GM21529 (cell line): ENCODE data around the gene UPK3A.

Experiments used
- ATAC-seq: cut with Tn5 transposase; IDR thresholded peaks from one replicate; pipeline ENCODE4 v1.9.1; 2021; ENCODE audit not compliant: unreplicated experiment

Gene UPK3A

DNA sequence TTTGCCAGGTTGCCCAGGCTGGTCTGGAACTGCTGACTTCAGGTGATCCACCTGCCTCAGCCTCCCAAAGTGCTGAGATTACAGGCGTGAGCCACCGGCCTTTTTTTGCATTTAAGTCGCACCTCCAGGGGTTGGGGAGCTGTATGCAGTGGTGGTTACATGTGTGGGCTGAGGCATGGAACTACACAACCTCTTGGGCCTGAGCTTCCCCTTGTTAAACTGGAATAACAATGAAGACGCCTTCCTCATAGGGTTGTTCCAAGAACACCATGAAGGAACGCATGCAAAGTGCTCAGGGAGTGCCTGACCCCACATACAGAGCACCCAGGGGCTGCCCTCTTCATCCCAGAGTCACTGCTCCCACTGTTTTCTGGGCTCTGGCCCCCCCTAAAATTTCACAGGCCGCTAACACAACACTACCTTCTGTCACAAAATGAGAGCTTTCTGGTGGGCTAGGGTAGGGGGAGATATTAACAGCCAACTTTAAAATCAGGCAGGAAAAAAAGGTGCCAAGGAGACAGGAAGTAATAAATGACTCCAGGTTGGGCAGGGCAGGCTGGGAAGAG lies 23.7 kb downstream of the UPK3A start:
- no peak for ATAC-seq

DNA sequence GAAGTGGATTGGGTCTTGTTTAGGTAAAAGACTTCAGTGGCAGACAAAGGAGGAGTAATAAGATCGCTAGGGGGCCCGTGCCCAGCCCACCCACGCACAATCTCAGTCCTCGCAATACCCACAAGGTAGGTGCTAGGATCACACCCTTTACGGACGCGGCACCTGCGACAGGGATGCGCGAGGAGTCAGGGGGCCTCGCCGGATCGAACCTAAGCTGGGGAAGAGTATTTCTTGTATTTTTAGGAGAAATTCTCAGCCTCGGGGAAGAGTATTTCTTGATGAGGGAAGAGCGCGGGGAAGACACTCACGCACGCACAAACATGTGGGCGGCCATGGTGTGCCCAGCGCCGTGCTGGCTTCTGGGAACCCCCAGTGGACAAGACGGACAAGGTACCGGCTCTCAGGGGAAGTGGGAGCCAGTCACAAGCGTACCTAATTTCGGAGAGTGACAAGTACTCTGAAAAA lies 24.2 kb downstream of the UPK3A start:
- no peak for ATAC-seq

DNA sequence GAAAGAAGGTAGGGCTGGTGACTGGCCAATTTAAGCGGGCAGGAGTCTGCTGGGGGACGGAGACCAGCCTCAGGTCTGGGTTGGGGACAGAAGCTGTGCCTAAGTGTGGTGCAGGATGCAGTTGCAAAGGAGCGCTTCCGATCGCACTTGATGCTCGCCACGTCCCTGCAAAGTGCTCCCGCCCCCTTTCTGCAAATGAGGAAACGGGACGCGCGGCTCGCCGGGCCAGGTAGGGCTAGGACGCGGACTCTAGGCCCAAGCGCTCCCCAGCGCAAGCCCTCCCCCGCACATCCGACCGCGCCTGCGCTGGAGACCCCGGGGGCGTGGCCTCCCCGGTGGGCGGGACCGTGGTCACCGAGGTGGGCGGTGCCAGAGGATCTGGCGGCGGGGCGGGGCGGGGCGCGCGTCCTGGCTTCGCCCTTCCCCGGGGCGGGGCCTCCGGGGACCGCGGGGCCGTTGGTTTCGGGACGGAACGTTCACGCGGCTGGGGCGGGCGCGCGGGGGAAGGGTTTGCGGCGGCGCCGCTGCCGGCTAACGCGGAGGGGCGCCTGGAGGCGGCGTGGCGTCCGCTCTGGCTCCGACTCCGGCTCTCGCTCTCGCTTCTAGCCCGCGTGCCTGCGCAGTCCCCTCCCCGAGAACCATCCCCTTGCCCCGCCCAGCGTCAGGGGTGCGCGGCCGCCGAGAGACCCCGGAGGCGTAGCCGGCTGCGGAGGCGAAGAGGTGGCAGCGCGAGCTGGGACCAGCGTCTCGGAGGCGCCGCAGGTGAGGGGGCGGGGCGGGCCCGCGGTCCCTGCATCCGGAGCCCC lies 24.9 kb downstream of the UPK3A start, which contains the start of gene FAM118A:
Gene FAM118A, plus strand, starts transcription at position 513 of the 806 bp plus-strand sequence. CDS start 12,446 bp downstream, outside the sequence.
- peak; percentile 73 for ATAC-seq

DNA sequence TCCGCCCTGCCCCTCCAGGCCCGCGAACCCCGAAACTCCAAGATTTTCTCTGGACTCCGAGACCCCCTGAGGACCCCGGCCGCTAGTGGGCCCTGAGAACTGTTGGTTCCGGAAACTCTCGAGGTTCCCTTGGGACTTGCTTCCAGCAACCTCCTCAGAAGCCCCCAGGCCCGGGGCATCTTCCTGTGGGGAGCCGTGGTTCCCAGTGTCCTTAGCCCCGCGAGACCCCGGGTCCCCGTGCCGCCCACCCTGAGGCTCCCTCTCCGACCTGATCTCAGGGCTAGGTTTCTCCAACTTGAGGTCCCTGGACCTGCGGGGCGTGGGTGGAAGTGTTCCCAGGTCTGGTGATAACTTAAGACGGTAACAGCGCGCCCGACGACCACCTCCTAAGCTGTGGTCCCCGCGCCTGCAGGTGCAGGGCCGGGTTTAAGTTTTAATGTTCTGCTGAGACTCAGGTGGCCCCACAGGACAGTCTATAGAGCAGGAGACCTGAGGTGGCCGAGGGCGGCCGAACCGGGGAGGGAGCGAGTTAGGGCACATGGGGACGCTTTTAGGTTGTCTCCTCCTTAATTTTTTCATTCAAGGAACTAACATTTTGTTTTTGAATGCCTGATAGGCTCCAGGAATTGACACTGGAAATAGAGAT lies 25.7 kb downstream of the UPK3A start:
- no peak for ATAC-seq

DNA sequence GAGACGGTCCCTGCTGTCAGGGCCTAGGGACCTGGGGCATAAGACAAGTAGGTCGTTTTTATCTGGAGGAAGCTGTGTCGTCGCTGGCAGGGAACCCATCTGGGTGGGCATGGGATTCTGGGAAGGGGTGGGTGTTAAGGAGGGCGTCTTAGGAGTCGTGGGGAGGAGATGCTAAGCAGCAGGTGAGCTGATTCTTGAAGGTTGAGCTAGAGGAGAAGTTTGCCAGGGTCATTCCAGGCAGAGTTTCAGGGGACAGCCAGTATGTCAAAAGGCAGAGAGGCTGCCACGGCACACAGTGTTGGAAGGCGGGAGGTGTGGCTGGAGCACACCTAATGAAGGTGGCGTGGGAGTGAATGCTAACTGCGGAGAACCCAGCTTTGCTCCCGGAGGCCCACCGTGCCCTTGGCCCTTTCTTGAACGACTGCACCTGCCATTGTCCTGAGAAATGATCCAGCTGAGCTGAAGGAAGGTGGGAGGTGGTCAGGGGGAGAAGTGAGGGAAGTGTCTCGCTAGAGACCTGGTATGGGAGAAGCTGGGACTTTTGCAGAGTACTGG lies 26.3 kb downstream of the UPK3A start:
- no peak for ATAC-seq

DNA sequence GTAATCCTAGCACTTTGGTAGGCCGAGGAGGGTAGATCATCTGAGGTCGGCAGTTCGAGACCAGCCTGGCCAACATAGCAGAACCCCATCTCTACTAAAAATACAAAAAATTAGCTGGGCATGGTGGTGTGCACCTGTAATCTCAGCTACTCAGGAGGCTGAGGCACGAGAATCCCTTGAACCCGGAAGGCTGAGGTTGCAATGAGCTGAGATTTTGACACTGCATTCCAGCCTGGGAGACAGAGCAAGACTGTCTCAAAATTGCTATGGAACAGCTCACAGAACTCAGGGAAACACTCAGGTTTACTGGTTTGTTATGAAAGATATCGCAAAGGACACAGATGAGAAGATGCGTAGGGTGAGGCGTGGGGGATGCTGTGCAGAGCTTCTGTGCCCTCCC lies 27.7 kb downstream of the UPK3A start:
- no peak for ATAC-seq

DNA sequence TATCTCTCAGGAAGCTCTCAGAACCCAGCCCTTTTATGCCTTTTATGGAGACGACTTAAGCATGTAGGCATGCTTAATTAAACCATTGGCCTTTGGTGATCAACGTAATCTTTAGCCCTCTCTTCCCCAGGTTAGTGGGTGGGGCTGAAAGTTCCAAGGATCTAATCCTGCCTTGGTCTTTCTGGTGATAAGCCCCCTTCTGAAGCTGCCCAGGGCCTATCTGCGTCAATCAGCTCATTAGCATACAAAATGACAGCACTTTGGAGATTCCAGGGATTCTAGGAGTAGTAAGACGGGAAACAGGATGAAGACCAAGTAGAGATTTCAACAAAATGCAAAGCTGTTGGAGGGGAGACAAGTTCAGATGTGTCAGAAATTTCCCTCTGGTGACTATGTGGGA lies 28.1 kb downstream of the UPK3A start:
- no peak for ATAC-seq

DNA sequence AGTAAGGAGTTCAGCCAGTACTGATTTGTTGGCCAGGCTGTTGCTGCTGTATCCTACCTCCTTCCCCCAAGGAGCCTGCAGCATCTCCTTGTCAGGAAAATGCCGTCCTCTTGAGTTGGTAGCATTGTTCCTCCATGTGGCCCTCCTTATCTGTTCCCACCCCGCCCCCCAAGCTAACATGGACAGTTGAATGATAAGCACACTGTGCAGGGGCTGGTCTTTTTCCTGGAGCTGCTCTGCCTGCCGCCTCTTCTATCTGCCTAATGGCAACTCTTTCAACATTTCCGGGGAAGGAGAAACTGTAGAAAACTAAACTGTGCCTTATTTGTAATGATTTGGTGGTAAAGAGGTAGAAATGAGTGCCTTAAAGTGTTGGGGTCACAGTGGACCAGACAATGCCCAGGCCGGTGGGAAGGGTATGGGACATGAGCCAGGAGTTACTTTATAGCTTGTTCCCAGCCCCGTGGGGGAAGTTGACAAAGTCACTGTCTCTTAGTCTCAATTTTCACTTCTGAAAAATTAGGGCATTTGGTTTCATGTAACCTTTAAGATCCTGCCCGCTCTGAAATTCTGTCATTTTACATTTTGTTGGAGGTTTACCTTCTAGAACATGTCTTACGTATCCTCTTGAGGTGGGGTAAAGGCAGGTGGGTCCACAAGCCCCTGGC lies 29.4 kb downstream of the UPK3A start:
- ATAC-seq = no peak

DNA sequence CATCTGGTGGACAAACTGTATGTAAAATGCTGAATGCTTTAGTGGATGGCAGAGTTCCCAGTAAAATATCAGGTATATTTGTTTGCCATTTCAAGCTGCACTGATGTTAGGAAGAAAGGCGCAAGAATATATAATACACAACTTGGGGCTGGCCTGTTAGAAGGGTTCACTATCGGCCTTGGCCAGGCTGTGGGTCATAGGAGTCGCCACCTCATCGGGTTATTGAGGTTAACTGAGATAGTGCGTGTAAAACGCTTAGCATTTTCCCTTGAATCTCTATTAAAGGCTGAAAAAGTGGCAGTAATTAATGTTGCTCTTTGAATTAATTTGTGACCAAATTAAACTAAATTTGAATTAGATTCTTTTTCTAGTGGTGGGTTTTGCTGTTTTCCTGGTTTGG lies 30.0 kb downstream of the UPK3A start:
- no peak for ATAC-seq

DNA sequence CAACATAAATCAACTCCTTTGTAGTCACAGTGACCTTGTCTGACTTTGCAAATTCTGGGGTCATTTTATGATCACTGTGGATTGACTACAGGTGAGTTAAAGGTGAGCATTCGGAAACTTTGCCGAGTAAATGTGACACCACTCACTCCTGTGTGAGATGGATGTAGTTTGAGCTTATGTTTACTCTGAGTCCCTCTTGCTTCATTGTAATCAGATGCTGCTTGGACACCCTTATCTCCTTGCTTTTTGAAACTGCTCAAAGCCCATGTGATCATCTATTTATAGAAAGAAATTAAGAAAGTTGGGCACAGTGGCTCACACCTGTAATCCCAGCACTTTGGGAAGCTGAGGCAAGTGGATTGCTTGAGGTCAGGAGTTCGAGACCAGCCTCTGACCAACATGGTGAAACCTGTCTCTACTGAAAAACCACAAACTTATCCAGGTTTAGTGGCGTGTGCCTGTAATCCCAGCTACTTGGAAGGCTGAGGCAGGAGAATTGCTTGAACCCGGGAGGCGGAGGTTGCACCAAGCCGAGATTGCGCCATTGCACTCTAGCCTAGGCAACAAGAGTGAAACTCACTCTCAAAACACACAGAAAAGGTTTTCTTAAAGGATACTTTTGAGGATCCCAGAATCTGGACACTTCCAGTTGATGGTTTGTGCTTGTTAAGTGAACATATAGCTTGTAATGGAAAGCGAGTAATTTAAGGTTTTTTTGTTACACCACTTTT lies 32.2 kb downstream of the UPK3A start:
- ATAC-seq = no peak

DNA sequence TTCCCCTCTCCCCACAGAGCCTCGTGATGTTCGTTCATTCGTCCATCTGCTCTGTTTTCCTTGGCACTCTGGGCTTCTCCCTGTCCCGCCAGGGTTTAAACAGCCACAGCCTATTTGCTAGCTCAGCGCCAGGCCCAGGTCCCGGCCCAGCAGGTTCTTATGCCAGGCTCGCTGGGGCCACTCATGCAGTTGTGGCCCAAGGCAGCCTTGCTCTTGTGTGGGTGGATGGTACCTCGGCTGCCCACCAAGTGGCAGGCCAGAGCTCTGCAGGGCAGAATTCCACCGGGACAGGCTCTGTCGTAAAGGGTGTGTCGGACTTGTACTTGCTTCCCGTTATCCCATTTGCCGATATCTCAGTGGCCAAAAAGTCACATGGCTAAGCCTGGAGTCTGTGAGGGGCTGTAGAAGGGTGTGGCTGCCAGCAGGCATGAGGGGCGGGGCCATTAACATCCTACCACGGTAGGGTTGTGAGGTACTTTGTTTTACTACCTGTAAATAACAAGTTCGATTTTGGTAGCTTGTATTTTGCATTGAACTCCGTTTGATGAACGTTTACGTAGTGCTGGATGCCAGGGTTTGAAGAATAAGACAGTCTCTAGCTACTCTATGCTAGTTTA lies 32.9 kb downstream of the UPK3A start:
- no peak for ATAC-seq

DNA sequence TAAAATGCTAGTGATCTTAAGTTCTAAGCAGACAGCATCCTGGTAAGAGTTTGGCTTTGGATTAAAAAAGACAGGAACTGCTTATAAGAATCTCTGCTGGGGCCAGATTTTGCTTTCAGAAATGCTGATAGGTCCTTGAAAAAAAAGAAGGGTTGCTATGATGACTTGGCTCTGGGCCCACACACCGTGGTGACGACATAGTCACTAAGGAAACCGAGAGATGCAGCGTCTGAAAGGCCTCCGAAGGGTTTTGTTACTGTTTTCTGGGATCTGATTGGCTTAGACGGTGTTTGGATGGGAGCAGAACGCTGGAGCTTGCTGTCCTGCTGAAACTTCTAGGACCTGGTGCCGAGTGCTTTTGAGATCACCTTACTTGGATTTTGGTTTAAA lies 33.4 kb downstream of the UPK3A start:
- ATAC-seq = peak; percentile 70

DNA sequence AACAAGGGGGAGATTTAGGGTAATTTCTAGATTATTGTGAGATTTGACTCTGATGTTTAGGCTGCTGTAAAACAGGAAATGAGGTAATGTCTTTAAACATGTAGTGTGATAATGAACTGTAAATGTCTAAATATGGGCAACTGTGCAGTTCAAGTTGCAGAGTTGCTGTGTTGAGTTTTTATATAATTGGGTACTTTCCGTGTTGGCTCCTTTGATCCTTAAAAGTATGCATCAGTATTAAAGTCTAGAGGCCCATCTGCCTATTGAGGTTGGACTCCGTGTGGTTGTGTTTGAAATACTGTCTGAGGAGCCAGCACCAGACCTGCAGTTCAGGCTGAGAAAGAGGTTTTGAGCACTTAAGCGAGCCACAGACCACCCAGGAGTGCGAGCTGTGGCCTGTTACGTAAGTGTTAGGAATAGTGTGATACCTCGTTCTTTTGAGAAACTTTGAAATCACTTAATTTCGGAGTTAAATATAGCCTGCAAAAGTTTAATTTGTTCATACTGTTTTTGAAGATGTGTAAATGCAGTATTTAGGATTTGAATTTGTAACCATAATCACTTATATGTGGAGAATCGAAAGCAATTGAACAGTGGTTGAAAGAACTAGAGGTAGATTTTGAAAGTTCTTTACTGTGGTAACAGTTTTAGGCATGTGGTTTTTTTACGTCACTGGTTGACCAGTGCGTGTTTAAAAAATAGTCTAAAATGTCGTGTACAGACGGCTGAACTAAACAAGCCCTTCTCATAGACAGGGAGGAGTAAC lies 34.0 kb downstream of the UPK3A start:
- ATAC-seq = peak; percentile 36

DNA sequence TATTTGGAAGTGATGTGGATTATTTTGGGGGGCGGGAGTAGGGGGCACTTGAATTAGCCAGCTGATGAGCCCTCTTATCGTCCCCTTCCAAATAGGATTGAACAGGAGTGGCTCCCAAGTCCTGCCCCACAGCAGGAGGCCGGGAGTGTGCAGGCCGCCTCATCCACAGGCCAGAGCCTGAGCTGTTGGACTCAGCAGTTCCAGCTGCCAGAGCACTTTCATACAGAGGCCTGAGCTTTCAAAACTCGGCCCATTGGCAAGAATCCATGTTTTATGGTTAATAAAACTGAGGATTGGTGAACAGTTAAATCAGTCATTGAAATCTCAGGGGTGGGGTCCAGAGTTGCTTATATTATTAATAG lies 34.6 kb downstream of the UPK3A start:
- ATAC-seq = no peak

DNA sequence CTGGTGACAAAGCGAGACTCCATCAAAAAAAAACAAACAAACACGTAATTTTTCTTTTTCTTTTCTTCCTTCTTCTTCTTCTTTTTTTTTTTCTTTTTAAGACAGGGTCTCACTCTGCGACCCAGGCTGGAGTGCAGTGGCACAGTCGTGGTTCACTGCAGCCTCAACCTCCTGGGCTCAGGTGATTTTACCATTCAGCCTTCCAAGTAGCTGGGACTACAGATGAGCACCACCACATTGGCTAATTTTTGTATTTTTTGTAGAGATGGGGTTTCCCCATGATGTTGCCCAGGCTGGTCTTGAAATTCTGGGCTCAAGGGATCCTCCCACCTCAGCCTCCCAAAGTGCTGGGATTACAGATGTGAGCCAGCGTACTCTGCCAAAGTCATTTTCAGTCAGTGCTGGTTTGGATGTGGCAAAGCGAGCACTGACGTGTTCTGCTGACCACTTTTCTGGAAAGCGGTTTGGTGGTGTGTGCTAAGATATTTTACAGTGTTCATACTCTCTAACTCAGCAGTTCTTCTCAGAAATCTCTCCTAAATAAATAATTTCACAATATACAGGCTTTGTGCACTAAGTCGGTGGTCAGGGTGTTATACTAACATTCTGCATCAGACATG lies 35.7 kb downstream of the UPK3A start:
- no peak for ATAC-seq

DNA sequence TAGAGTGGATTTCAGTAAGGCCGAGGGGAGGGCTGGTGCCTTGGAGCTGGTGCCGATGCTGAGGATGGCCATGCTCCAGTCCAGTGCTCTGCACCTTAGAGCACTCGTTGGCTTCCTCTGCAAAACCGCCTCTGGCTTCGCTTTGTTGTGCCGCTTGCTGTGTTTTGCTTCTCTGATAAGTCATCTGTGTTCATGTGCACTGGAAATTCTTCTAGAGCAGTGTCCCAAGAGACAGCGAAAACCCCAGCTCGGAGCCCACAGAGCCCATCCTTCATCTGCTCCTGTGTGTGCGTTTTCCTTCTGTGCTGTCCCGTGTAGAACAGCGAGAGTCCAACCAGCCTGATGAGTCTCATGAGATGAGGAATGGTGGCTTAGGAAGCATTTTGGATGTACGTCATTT lies 37.1 kb downstream of the UPK3A start:
- ATAC-seq = no peak

DNA sequence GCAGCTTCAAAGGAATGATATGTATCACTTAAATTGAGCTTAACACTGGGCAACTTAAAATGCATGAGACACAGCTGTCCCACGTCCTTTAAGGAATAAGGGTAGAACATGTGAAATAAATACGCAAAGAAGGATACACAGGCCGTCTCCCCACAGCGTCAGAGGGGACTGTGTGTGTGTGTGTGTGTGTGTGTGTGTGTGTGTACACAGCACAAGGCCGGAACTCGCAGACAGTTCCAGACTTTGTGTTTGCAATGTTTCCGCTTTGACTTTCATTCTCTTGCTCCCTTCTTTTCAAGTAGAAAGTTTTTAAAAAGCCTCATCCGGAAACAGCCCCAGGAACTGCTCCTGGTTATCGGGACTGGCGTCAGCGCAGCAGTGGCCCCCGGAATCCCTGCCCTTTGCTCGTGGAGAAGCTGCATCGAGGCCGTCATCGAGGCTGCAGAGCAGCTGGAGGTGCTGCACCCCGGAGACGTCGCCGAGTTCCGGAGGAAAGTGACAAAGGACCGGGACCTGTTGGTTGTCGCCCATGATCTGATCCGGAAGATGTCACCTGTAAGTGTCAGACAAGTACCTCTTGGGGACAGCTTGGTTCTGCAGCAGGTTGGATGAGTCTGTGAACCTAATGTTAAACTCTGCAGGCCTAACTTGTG lies 38.2 kb downstream of the UPK3A start:
- no peak for ATAC-seq

DNA sequence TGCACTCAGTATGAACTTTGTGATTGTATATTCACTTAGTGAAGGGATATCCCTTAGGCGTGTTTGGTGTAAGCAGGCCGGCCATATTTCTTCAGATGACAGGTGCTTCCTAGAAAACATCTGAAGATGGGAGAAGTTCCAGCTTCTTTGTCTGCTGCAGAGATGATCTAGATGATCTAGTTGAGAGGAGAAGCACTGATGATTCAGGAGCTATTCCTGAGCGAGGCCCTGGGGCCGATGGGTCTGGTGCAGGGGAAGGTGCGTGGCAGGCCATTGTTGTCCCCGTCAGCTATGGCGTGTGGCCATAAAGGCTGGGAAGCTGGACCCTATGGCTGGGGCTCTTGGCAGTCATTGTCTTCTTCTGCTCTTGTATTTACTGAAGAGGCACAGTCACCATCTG lies 38.9 kb downstream of the UPK3A start:
- no peak for ATAC-seq

DNA sequence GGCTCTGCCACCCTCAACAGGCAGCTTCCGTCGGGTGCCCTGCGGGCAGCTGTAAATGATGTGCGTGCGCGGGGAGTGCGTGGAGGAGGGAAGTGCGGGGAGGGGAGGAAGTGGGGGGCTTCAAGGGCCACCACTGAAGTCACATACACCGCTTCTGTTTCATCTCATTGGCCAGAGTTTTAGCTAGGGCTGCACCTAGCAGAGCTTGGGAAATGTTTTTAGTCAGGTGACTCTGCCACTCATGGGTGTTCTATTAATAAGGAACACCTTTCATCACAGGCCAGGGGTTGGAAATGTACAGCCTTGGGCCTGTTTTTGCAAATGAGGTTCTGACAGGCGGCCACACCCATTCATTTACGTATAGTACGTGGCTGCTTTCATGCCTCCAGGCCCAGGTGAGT lies 39.6 kb downstream of the UPK3A start:
- no peak for ATAC-seq
